ENCODE data around the gene CST2.

DNA sequence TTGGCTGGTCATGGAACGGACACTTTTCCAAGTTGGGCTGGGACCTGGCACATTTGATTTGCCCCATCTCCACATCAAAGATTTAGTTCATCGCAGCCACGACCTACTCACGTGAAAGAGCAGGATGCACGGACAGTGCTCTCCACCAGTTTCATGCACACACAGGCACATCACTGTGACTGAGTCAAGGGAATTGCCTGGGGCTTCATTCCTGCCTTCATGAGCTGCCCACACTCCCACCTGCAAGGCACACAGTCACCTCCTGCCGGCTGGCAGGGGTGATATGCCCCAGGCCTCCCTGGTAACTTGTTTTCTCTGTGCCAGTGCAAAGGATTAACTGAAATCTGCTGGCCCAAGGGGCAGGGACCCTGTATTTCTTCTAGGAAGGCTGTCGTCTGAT is 52.4 kb downstream of the CST2 start:
- TF ChIP-seq POLR2A (IDR thresholded peaks at IDR 0.05; ENCODE audit: low read depth, low read length): no peak
- no peak for TF ChIP-seq POLR2AphosphoS5 (IDR thresholded peaks at IDR 0.05; ENCODE audit: low read depth, low read length)
- TF ChIP-seq TAF1 (IDR thresholded peaks at IDR 0.05; ENCODE audit: borderline replicate concordance, low read depth, low read length): no peak

Measured in GM12892 (cell line).